Endothelial cell of umbilical vein (primary cell): ENCODE data around the gene GSTM3. TPM values are rescaled to one million over a fixed set of nuclear protein-coding genes. Genes with fewer than 3 reads are reported as not detected.

ENCODE experiments used
- BruUV-seq: library from RNA; stranded (reverse); fragments of 400-500 nt; replicated peaks from 2 replicates; lab custom pipeline; 2021; lab: Mats Ljungman, UMichigan
- CTCF ChIA-PET: fragments of 300-600, 350-600 bp; sonication (Branson Sonifier 250); formaldehyde crosslinking; loops from one replicate; lab custom pipeline; 2021; ENCODE audit warnings: antibody characterized with exemption, inconsistent platforms; lab: Charles Lee
- POLR2A ChIA-PET: fragments of 300-600, 350-600 bp; sonication (Branson Sonifier 250); formaldehyde crosslinking; loops from one replicate; lab custom pipeline; 2021; ENCODE audit warnings: antibody characterized with exemption, inconsistent platforms; lab: Charles Lee
- DNase-seq: peaks from one replicate; pipeline ENCODE4 v3.0.0-alpha.2; 2011; ENCODE audit warnings: low read depth, low spot score
- FAIRE-seq: peaks from 2 replicates; lab custom pipeline; 2011; peaks lifted over from hg19 to GRCh38; lab: Jason Lieb, UNC
- H2AFZ ChIP-seq: 2 replicates; pipeline ENCODE4 v1.6.0; 2012; ENCODE audit warnings: low read depth, low read length, control low read depth, inconsistent platforms
- H3K27ac ChIP-seq: 2 replicates; pipeline ENCODE4 v1.5.1; 2011; ENCODE audit warnings: low read depth, mild to moderate bottlenecking, control low read depth, low read length, moderate library complexity; ENCODE audit not compliant: insufficient read depth
- H3K27me3 ChIP-seq, 2 experiments: 2 replicates each; pipeline versions ENCODE4 v1.6.0 to v1.6.1; 2011; ENCODE audit warnings: low read length in 2 of 2, mixed read lengths in 1 of 2; ENCODE audit not compliant: control insufficient read depth in 2 of 2, insufficient read depth in 2 of 2
- H3K36me3 ChIP-seq, 2 experiments: 2 replicates in 1 of 2; 3 replicates in 1 of 2; pipeline ENCODE4 v1.5.1; 2011; ENCODE audit warnings: low read length in 2 of 2, mild to moderate bottlenecking in 1 of 2, moderate library complexity in 1 of 2; ENCODE audit not compliant: control insufficient read depth in 2 of 2, insufficient read depth in 2 of 2; ENCODE audit errors: extremely low read depth in 1 of 2
- H3K4me1 ChIP-seq: 3 replicates; pipeline ENCODE4 v1.5.1; 2011; ENCODE audit warnings: mild to moderate bottlenecking, low read length; ENCODE audit not compliant: control insufficient read depth, insufficient read depth; ENCODE audit errors: extremely low read depth
- H3K4me2 ChIP-seq: 2 replicates; pipeline ENCODE4 v1.6.1; 2011; ENCODE audit warnings: low read length, control low read depth, mixed read lengths; ENCODE audit not compliant: insufficient read depth
- H3K4me3 ChIP-seq, 3 experiments: fragments of 200-600 bp in 1 of 3; sonication (generic), shearing (Covaris generic) in 1 of 3; replicated peaks in 1 of 3; 2 replicates each; pipeline ENCODE4 v1.5.1; 2011 to 2016; ENCODE audit warnings: control low read depth in 3 of 3, low read length in 3 of 3, mild to moderate bottlenecking in 2 of 3, inconsistent platforms in 1 of 3, low read depth in 1 of 3, moderate library complexity in 1 of 3; ENCODE audit not compliant: insufficient read depth in 1 of 3
- H3K79me2 ChIP-seq: 2 replicates; pipeline ENCODE4 v1.6.0; 2012; ENCODE audit warnings: low read length, inconsistent platforms; ENCODE audit not compliant: control insufficient read depth, insufficient read depth
- H3K9ac ChIP-seq: replicated peaks from 2 replicates; pipeline ENCODE3; 2011; ENCODE audit warnings: low read length, control low read depth; ENCODE audit not compliant: insufficient read depth; ENCODE audit errors: extremely low read depth
- H3K9me1 ChIP-seq: replicated peaks from 3 replicates; pipeline ENCODE4 v1.6.0; 2011; ENCODE audit warnings: mild to moderate bottlenecking, low read length; ENCODE audit not compliant: control insufficient read depth, insufficient read depth; ENCODE audit errors: extremely low read depth
- H3K9me3 ChIP-seq: replicated peaks from 2 replicates; pipeline ENCODE4 v1.5.1; 2012; ENCODE audit warnings: low read length, inconsistent platforms; ENCODE audit not compliant: control insufficient read depth, insufficient read depth
- H4K20me1 ChIP-seq: replicated peaks from 2 replicates; pipeline ENCODE3; 2011; ENCODE audit warnings: mild to moderate bottlenecking, low read length; ENCODE audit not compliant: control insufficient read depth, insufficient read depth; ENCODE audit errors: extremely low read depth
- CTCF ChIP-seq, 2 donors: IDR thresholded peaks; 1 replicate in 1 of 2; 2 replicates in 1 of 2; pipeline ENCODE4 v1.5.1; 2011; ENCODE audit warnings: low read length in 2 of 2, mild to moderate bottlenecking in 2 of 2, moderate library complexity in 2 of 2, control low read depth in 1 of 2, inconsistent platforms in 1 of 2, low read depth in 1 of 2; ENCODE audit not compliant: insufficient read depth in 1 of 2; ENCODE audit errors: extremely low read depth in 1 of 2
- EZH2 ChIP-seq: IDR thresholded peaks from 2 replicates; pipeline ENCODE4 v1.6.1; 2012; ENCODE audit warnings: borderline replicate concordance, low read depth, mild to moderate bottlenecking, moderate library complexity, low read length, inconsistent platforms; ENCODE audit not compliant: severe bottlenecking
- FOS ChIP-seq: IDR thresholded peaks from 2 replicates; pipeline ENCODE4 v1.6.1; 2011; ENCODE audit warnings: mild to moderate bottlenecking, low read length, moderate library complexity, borderline replicate concordance; ENCODE audit not compliant: insufficient read depth
- GATA2 ChIP-seq: IDR thresholded peaks from 2 replicates; pipeline ENCODE4 v1.7.0; 2011; ENCODE audit warnings: low read depth, mild to moderate bottlenecking, moderate library complexity, mixed read lengths, low read length; ENCODE audit not compliant: insufficient read length, insufficient read depth
- JUN ChIP-seq: IDR thresholded peaks from 2 replicates; pipeline ENCODE4 v1.6.1; 2011; ENCODE audit warnings: borderline replicate concordance, low read depth; ENCODE audit not compliant: insufficient read length, insufficient read depth
- MAX ChIP-seq: IDR thresholded peaks from 2 replicates; pipeline ENCODE4 v1.6.1; 2011; ENCODE audit not compliant: insufficient read depth, insufficient read length
- MYC ChIP-seq: IDR thresholded peaks from one replicate; pipeline ENCODE4 v1.6.1; 2011; ENCODE audit warnings: mild to moderate bottlenecking, low read depth, low read length
- POLR2A ChIP-seq: IDR thresholded peaks from 2 replicates; pipeline ENCODE4 v1.6.1; 2012; ENCODE audit warnings: low read depth, mild to moderate bottlenecking, control low read depth, low read length
- POLR2AphosphoS5 ChIP-seq: IDR thresholded peaks from 2 replicates; pipeline ENCODE4 v1.6.1; 2012; ENCODE audit warnings: low read depth, mild to moderate bottlenecking, control low read depth, low read length, moderate library complexity; ENCODE audit not compliant: insufficient read depth
- dilution Hi-C: fragments of 300-500 bp; cut with MboI; formaldehyde crosslinking; loops from one replicate; pipeline ENCODE4 v1.15.0; 2019; ENCODE audit warnings: low sequenced_read_pairs; ENCODE audit not compliant: extremely low pct_ligation_motif_present
- intact Hi-C: fragments of 100-400 bp; cut with micrococcal nuclease; formaldehyde crosslinking; loops from one replicate; pipeline ENCODE4 v1.10.0; 2022
- polyA plus RNA-seq, 4 experiments: library from polyadenylated mRNA; depleted of rRNA in 3 of 4; stranded (reverse) in 3 of 4; unstranded in 1 of 4; fragments of >200 nt; gene quantifications; 2 replicates each; pipeline versions ENCODE4 v1.2.1 to v1.2.3, GENCODE V29; 2011 to 2012; ENCODE audit warnings: missing spikeins in 1 of 4
- total RNA-seq: library from RNA; stranded (reverse); gene quantifications from 2 replicates; pipeline ENCODE4 v1.2.3, GENCODE V29; 2021

The GSTM3 gene
- total and polyA plus RNA-seq, 2 donors (not counting 3 experiments of a cell fraction or from before 2014, with no cell fraction given): 27.9 to 52.0 TPM

GRCh38 chr1:109726728-109727373, 14.0 kb downstream of the GSTM3 start:
- Histone ChIP-seq H3K9me3 (no peaks in the 10 kb centered on the region), H3K9me1 (no peaks in the 10 kb centered on the region), H3K9ac (no peak overlapping the region), H2AFZ (no peak overlapping the region), H3K27me3 (peaks cover 9 to 16% of the 10 kb centered on the region in 2 experiments), H3K4me2 (no peak overlapping the region), H3K79me2 (no peaks in the 10 kb centered on the region), H3K4me1 (no peaks in the 10 kb centered on the region), H4K20me1 (no peaks in the 10 kb centered on the region), H3K36me3 (no peaks in the 10 kb centered on the region), H3K4me3 (no peak overlapping the region), H3K27ac (no peak overlapping the region)
- FAIRE-seq (no peak), DNase-seq (no peak)
- no TSS peak for BruUV-seq
- intact Hi-C loops: no loop called here
- ChIA-PET POLR2A (no interaction called here), CTCF (interaction anchor here (2.7 kb wide), 1 partner anchor 9 kb away, joined by 6 read pairs; no protein-coding TSS in a partner anchor)
- dilution Hi-C loops: no loop called here
- TF ChIP-seq JUN (no peak), EZH2 (no peak), MAX (no peak), POLR2A (no peak), MYC (no peak), FOS (no peak), CTCF (IDR thresholded peaks at IDR 0.05; ENCODE audit: extremely low read depth in 1 of 2, insufficient read depth in 1 of 2, low read depth in 1 of 2, low read length in 2 of 2) (no peak), POLR2AphosphoS5 (no peak), GATA2 (no peak)
